HG02763 (cell line): ENCODE data around the gene HAO1.

ENCODE experiments used
- ATAC-seq: cut with Tn5 transposase; IDR thresholded peaks from one replicate; pipeline ENCODE4 v1.9.1; 2021; ENCODE audit warnings: mild to moderate bottlenecking, moderate library complexity; ENCODE audit not compliant: unreplicated experiment

Gene HAO1

GRCh38 chr20:7930343-7930742 is 9.9 kb downstream of the HAO1 start:
- no peak for ATAC-seq

DNA sequence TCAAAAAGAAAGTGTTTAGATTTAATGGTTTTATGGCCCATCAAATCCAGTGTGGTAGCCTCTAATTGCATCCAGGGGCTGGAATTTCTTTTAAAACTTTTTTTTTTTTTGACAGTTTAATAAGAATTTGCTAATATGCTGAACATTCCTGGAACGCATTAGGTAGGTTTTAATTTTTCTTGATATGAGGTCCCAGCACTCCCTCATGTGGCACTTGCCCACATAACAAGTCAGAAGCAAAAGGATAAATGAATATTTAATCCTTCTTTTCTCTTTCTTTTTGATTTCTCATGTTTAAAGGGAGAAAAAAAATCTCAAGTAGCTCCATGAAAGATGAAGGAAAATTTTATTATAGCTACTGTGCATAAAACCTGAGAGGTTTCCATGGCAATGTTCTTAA is 13.5 kb downstream of the HAO1 start:
- no peak for ATAC-seq

DNA sequence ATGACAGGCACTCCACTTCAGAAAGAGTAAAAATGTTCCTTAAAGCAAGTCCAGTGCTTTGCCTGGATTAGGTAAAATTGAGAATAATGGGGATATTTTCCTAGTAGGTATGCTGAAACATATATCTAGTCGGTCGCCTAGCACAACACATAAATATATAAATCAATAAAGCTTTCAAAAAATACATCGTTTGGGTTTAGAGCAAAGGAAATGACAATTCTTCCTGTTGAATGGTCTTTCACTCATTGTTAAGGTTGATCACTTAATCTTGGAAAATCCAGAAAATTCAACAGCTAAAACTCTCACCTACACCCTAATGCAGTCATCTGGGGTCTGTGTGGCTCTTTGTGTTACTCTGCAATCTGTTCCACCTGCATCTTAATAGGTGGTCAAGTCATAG is 13.9 kb downstream of the HAO1 start:
- no peak for ATAC-seq

DNA sequence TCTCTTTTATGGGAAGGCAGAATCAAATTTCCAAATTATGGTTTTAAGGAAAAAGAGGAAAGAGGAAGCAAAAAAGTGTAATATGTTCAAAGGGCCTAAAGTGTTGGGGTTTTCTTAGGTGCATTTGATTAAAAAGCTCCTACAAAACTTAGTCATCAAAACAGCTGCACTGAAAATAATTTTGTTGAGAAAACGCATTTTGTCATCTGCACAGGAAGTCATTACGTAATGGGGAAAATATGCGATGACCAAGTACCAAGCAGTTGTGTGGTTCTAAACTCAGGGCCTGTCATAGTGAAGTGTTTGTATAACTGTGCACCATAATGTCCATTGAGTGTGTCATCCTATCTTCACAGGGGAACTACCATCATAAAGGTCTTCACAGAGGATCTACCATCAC is 15.6 kb downstream of the HAO1 start:
- ATAC-seq: no peak

DNA sequence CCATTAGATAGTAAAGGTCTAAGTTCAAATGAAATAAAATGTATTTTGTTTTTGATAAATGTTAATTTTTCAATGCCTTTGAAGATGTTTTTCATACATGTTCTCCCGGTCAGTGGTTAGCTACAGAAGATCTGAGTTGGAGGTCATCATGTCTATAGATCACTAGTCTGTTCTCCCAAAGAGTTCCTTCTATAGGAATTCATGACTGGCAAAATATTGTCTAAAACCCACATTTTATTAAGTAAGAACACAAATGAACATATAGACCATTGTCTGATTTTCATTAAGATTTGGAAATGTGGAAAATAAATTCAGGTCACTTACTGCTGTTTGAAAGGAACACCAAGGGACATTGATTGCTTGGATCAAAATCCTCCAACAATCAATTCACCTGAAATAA is 23.6 kb downstream of the HAO1 start:
- ATAC-seq: no peak

GRCh38 chr20:7912551-7912950 is 27.7 kb downstream of the HAO1 start:
- no peak for ATAC-seq

- ATAC-seq: no peak
Observed at GRCh38 chr20:7911586-7912330, 28.5 kb downstream of the HAO1 start.

DNA sequence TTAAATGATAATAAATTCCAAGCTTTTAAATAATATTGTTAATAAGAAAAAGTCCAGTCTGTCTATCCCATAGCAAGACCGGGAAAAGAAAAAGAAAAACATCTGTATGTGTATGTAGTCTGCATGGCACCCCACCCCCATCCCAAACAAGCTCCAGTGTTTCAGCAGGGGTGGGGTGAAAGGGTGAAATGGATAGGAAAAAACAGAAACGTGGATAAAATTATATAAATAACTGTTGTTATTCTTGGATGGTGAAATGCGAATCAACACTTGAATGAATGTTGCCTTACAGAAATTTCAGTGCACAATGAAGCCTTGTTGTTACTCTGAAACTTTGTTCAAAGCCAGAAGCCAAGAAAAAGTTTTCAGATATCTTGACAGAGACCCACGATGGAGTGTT is 31.4 kb downstream of the HAO1 start:
- ATAC-seq: no peak

- no peak for ATAC-seq
Observed at GRCh38 chr20:7903429-7903828, 36.8 kb downstream of the HAO1 start.

DNA sequence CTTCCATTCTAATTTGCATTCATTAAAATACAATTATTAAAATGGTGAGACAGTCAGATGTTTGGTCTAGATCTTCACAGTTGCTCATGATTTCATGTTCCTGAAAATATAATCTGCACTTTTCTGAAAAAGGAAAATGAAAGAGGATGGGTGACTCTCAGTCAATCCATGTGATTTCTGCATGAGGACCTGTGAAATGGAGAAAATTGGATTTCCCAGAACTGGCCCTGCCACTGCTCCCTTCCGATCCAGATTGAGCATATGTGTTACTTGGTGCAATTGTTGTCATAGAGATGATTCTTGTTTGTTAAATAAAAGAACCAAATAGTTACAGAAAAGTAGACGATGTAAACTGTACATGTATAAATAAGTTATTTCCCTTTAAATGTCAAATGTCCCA is 37.4 kb downstream of the HAO1 start:
- ATAC-seq: no peak

DNA sequence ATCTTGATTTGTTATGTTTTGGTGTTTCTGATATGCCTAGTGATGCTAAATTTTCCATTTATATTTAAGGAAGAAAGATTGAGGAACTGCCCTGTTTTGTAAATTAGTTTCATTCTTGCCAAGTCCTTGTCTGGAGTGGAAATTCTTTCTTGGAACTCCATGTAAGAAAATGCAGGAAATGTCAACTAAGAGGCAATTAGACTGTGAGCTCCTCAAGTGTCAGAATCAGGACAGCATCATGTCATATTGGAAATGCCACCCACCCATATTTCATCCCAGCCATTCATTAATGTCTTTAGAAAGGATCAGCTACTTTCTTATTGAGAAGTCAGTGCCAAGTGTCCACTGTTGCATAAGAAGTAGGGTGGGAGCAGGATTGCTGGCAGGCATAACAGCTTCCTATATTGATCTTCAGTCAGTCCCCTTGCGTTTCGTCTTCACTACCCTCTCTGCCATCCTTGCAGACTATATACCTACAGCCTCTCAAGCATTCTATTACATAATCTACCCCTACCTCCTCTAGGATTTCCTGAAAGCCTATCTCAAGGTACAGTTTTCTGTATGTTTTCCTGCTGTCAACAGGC is 42.4 kb downstream of the HAO1 start:
- ATAC-seq: no peak

GRCh38 chr20:7893014-7893730 is 47.1 kb downstream of the HAO1 start:
- no peak for ATAC-seq

- ATAC-seq: no peak
Observed at GRCh38 chr20:7891705-7892104, 48.6 kb downstream of the HAO1 start.

DNA sequence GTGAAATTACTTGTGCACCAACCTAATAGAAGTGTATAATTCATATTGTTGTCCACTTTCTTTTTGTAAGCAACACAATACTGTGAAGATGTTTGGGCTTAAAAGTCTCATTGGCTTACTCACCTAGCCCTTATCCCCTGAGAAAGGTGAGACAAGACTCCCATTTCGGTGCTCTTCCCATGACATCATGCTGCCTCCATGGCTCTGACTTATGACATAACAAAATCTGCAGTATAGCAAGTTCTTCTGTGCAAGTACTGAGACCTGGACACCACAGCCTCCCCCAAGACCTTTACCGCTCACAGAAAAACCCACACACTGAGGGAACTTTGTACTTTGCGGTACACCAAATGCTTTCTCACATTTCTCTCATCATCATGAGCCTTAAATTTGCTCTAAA is 50.5 kb downstream of the HAO1 start:
- no peak for ATAC-seq

- ATAC-seq: no peak
Observed at GRCh38 chr20:7883741-7884140, 56.5 kb downstream of the HAO1 start.

- ATAC-seq: no peak
Observed at GRCh38 chr20:7883309-7883708, 56.9 kb downstream of the HAO1 start.

GRCh38 chr20:7882076-7882475 is 58.2 kb downstream of the HAO1 start:
- ATAC-seq: no peak

DNA sequence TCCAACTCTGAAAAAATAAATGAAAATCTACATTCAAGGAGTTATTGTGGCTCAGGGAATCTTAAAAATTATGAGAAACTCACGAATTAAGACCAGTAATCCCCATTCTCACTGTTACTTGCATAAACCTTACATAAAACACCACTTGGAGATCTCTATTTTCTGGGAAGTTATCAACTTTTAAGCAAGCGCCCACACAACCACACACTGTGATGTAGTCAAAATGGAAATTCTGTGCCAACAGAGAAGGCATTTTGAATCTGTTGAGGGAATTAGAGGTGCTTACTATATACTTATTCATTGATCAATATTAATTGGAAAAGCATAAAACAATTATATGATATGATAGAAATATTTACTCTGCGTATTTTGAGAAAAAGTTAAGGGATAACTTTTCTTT is 58.7 kb downstream of the HAO1 start:
- ATAC-seq: no peak

DNA sequence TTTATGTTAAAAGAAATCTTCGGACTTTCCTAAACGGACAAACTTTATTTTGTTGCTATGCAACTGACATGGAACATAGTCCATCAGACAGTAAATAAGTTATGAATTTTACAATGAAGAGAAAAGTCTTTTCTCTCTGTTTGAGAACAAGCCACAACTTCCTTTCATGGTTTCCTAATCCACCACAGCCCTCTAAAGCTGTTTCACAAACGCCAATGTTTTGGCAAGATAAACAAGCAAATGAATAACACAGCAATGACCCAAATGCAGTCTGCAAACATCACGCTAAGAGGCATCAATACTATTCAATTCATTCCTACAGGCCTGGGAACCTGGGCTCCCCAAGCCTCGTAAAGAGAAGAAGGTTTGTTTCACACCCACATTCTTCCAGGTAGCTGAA is 60.4 kb downstream of the HAO1 start:
- no peak for ATAC-seq

DNA sequence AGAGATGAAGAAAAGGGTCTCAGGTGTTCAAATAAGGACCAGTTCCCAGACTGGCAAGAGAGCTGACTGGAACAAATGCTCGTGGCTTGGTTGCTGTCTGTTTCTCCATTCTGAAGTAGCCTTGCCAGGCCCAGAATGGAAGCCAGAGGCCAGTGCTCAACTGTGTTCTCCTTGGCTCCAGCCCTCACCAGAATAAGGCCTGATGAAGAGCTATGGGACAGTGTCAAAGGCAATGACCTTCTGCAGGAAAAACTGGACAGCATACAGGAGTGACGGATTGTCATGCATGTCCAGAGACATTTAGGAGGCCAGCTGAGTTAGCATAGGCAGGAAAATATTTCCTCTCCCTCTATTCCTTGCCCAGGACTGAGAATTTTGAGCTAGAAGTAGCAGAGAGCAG is 72.2 kb downstream of the HAO1 start:
- ATAC-seq: no peak

DNA sequence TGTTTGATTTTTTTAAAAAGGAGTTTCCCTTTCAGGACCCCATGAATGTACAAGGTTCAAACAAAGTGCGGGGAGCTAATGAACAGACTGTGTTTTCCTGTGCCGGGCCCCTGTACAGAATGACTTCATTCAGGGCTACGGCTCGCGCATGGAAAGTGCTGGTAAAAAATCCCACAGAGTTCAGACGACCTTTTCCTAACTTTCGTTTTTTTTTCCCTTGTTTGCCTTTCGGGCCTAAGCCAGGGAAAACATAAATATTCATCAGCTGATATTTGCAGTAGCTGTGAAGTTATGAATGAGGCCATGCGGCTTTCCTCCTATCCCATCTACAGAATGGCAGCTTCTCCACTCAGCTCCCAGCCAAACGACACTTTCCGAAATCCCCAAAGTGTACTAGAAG is 74.0 kb downstream of the HAO1 start:
- no peak for ATAC-seq

- no peak for ATAC-seq
Observed at GRCh38 chr20:7859356-7859802, 80.9 kb downstream of the HAO1 start.
